Stimulated activated CD4-positive, alpha-beta T cell treated with anti-CD3 and anti-CD28 coated beads, Interleukin-1b, Interleukin-23, amount 100 ng/mL, for 24 hours (primary cell): Measurements from ENCODE around the gene C1QTNF4.
"Not testable (repeated sequence)": the region's sequence is repeated elsewhere in the genome, so short reads cannot be mapped to it uniquely, and the experiment has no call there.

Experiments
- DNase-seq, 4 experiments: peaks; one replicate each; pipeline ENCODE4 v3.0.0-alpha.2; 2020; ENCODE audit warnings: low read depth in 4 of 4, low spot score in 1 of 4

C1QTNF4 gene

DNA sequence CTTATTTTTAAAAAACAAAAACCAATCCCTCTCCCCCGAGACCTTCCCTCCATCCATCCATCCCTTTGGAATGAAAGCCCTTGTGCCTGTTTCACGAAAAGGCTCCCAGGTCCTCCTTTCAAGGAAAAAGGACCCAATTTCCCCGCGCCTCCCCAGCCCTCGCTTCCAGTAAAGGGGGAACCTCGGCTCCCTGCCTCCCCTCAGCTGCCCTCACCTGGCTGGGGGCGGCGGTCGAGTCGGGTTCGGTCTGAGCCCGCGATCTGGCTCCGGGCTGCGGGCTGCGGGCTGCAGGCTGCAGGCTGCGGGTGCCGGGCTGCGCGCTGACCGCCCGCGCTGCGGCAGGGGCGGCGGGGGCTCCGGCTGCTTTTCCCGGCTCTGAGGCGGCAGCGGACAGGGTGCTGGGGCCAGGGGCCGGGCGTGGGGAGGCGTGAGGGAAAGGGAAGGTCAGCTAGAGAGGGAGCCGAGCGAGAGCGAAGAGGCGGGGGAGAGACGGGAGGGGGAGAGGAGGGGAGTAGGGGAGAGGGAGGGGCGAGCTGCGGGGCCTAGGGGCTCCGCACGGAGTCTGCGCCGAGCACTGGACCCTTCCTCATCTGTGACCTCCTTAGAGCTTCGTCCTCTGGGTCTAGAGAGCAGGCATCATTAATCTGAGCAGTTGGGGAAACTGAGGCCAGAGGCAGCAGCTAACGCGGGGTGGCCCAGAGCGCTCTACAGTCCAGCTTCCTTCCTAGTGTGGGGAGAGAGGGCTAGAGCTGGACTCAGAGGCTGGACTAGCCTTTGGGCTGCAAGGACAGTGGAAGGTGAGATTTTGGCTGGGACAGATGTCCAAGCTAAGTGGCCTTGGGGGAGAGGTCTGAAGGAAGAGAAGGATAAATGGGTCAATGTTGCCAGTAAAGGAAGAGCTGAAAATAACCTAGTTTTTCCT is at the start of gene C1QTNF4:
Gene C1QTNF4 (minus strand): TSS at position 478 of the 922 bp plus-strand sequence. CDS start 3,601 bp downstream, outside the sequence.
- DNase-seq = no peak

DNA sequence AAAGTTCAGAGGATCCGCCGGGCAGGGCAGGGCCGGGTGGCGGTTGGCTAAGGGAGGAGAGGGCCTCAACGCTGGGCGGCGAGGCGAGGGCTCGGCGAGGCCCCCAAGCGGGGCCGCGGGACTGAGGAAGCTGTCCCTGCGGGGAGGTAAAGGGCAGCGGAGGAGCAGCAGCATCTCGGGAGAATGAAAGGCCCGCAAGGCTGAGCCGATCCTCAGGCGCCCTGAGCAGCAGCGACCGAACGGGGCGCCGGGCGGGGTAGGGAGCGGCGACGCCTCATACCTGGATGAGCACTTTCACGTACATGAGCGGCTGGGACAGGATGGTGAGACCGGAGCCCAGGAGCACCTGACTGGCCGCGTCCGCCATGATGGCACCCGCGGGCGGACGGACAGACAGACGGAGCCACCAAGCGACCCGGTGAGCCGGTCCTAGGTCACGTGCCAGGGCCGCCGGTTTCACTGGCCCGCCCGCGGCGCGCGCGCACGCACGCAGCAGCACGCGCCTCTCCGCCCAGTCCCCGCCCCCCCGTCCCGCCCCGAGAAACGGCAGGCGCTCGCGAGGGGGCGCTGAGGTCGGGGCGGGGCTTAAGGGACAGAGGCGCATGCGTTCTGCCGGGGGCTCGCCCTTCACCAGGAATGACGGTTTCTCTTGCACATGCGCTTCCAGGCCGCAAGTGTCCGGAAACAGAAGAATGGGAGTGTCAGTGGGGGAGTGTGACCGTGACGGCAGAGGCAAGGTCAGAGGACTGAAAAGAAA is 48.1 kb upstream of the C1QTNF4 start, which contains the start of gene MTCH2:
Gene MTCH2 (minus strand): TSS at position 461 of the 757 bp plus-strand sequence. CDS start 94 bp downstream, at position 367.
- DNase-seq = peak; percentile 85 to 93 (median 92)

DNA sequence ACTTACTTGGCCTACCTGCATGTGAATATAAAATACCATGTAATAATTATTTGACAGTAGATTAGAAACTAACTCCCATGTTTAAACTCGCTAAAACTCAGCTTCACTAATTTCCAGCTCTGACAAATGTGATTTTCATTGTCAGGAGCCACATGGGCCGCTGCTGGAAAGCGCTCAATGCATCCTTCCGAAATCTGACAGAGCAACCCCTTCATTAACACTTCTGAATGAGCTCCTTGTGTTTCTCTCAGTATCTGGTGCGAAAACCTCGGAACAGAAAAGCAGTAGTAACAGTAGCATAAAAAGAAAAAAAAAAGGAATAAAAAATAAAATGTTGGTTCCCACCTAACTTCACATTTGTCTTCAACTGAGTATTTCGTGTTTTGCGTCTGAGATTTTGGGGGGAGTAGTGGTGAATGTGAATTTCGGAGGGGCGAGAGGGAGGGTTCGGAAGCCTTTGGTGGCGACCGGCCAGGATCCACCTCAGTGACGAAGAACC is 47.4 kb upstream of the C1QTNF4 start:
- no peak for DNase-seq

DNA sequence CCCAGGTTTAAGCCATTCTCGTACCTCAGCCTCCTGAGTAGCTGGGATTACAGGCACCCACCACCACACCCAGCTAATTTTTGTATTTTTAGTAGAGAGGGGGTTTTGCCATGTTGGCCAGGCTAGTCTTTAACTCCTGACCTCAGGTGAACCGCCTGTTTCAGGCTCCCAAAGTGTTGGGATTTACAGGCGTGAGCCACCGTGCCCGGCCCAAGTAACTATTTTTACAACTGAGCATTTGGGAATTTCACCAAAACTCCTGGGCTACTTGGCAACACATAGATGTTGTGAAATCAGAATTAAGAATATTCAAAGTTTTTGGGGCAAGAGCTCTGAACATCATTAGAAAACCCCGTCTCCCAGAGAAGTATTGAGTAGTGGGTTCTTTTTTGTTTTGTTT is 46.3 kb upstream of the C1QTNF4 start:
- DNase-seq = not testable (repeated sequence)

DNA sequence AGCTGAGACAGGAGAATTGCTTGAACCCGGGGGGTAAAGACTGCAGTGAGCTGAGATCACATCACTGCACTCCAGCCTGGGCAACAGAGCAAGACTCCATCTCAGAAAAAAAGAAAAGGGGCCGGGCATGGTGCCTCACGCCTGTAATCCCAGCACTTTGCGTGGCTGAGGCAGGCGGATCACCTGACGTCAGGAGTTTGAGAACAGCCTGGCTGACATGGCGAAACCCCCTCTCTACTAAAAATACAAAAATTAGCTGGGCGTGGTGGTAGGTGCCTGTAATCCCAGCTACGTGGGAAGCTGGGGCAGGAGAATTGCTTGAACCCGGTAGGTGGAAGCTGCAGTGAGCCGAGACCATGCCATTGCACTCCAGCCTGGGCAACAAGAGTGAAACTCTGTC is 42.1 kb upstream of the C1QTNF4 start:
- DNase-seq = not testable (repeated sequence)

DNA sequence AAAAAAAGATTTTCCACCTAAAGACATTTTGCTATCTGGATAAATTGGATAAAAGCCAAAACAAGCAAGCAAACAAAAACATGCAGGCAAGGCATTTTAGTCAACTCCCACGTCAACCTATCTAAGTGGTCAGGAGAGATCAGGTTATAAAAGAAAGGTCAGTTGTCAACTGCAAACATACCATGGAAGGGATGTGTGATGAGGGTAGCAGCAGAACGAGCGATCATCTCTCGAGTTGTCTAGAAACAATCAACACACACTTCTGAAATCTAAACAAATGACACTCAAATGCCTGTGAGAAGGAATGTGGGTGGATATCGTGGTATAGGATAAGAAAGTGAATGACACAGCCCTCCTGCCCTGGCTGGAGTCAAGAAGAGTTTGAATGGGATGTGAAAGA is 37.3 kb upstream of the C1QTNF4 start:
- DNase-seq = no peak

DNA sequence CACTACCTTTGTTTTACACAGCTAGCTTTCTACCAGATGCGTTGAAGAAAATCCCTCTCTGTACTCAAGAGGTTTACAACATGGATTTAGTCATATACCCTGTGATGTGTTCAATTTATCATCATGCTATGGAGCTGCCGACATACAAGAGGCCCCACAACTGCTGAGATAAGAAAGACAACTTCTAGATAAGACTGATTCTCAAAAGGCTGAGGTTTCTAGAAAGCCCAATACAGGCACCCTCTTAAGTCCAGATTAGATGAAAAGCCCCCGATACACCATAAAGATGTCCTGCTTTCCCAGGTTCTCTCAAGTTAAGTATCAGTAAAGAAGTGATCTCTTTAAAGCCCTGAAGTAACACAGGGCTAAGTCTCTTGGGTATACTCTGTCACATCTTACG is 33.8 kb upstream of the C1QTNF4 start:
- no peak for DNase-seq

DNA sequence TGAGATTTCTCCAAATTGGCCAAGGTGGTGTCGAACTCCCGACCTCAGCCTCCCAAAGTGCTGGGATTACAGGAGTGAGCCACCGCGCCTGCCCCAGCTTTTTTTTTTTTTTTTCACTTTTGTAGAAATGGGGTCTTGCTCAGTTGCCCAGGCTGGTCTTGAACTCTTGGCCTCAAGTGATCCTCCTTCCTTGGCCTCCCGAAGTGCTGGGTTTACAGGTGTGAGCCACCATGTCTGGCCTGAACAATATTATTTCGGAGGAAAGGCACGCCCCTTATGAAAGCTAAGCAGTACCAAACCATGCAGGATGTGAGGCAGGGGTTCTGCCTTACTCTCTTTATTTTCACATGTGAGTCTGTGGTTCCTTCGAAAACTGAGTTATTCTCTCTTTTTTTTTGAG is 32.0 kb upstream of the C1QTNF4 start:
- DNase-seq = no peak

DNA sequence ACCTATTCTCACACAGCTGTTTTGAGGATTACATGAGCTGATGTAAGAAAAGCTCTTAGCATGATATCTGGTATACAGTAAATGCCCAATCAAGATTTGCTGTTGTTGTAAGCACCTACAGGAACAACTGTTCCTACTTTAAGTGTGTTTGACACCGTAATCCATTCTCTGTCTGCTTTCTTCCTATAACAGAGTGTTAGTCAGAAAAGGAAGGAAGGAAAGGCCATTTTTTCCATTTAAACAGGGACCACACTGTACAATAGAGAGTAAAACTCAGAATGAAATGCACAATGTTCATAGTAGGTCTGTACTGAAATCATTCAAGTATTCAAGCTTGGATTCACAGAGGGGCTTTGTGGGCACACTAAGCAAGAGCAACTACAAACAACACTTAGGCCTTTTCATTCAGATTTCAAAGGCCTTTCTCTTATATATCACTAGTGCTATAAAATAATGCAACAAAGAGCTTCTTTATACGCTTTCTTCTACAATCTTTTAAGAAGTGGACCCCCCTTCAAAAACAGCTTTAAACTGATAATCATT is 26.7 kb upstream of the C1QTNF4 start:
- no peak for DNase-seq

DNA sequence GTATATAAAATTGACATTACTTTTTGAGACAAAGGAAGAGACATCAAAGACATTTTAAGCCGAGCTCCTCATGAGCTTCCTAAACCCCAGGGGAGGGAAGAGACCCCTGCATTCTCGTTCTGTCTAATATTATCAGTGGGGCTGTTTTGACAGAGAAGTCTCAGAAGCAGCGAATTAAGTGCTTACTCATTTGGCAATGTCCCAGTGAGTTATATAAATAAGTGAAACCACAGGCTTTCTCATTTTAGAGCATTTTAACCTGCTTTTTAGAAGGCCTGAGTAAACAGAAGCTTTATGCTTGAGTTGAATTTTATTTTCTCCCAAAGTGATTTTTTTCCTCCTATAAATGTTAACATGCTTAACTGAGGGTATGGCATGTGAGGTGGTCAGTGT is 23.2 kb upstream of the C1QTNF4 start:
- no peak for DNase-seq

DNA sequence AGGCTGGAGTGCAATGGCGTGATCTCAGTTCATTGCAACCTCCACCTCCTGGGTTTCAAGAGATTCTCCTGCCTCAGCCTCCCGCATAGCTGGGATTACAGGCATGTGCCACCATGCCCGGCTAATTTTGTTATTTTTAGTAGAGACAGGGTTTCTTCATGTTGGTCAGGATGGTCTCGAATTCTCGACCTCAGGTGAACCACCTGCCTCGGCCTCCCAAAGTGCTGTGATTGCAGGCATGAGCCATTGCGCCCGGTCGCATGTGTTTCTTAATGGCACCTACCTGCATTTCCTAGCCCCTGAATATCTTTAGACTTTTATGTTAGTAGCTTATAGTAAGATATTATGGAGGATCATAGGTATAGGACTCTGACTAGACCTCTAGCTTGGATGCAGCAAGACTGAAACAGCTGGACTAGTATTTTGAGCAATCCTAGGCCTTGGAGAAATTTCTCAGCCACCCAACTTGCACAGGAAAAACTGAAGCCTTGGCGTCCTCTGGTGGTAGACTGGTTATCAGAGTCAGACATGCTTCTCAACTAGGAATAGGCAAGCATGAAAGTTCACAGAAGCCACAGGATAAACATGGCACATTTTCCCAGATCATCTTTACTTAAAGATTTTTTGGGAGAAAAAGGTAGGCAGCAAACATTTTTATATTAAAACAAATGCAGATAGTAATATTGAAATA is 22.7 kb upstream of the C1QTNF4 start:
- DNase-seq = no peak

DNA sequence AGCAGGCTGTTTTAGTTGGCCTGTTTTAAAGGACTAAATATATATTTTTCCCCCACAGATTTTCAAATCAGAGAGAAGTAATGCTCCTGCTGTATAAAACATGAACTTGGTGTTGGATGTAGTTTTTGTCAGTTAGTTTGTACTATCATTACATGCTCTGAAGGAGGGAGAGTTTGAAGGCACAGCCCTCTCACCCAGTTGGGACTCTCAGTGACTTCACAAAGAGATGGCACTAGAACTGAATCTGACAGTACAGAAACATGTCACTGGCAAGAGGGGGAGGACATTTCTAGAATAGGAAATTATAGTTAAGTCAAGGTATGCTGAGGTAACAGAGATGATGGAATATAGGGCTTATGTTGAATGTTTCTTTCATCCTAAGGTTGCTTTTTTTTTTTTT is 21.0 kb upstream of the C1QTNF4 start:
- no peak for DNase-seq

DNA sequence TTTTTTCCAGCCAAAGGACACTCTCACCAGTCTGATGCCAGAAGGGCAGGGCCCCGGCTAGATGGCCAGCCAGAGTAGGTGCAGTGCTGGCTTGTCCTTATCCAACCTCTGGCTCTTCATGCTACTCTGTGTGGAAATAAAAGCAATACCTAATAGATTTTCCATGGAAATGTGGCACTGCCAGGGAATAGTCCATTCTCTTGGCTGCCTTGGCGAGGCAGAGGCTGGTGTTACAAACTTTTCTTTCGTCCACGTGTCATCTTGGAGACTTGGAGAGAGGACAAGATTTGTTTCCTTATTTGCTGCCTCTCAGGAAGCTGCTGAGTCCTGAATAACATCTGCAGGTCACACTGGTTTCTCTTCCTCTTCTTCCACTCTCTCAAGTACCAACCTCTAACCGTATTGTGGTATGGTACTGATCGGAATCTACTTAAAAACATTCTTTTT is 17.2 kb upstream of the C1QTNF4 start:
- no peak for DNase-seq

DNA sequence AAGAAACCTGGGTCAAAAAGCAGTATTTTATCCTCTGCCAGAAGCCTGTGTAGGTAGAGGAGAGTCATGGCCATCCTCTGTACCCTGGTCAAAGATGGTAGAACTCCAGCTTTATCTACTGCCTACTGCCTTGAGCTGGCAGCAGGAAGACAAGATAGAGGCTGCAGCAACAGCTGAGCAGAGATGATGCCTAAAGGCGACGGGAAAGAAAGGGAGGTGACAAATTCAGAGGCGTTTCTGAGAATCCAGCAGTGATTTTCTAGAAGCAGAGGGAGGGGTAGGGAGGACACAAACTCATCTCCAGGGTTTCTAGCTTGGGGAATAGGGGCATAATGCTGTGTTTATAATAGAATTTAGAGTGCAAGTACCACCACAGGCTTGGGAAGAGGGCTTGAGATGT is 15.5 kb upstream of the C1QTNF4 start:
- DNase-seq = no peak

DNA sequence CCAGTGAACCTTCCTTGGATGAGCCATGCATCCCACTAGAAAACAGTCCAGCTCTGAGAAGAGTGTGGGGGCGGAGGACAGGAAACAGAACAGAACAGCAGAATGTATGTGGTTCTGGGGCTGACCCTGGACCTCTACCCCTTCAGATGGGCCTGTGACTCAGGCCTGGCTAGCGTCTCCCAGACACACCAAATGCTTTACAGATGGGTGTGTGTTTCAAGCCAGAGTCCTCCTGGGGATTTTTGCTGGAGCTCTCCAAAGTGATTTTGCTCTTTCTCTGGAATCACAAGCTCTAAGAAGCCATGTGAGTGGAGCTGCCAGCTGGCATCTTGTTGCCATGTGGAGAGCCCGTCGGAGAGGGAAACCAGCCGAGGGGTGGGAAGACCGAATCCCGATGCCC is 13.2 kb upstream of the C1QTNF4 start:
- DNase-seq = no peak

DNA sequence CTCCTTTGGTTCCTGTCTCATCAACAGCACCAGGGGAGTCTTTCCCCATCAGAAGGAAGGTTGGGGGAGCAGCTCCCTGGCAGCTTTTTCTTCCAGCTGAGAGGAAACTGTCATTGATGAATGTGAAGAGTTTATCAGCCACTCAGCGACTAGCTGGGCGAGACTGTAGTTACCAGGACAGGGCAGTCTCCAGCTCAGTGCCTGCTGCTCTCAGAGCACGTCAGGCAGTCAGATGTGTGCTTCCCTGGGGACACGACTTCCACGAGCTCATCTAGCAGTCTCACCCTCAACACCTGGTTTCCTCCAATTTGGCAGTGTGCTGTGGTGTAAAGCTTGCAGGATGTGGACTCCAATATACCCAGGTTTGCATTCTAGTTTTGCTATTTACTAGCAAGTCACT is 12.5 kb upstream of the C1QTNF4 start:
- no peak for DNase-seq

DNA sequence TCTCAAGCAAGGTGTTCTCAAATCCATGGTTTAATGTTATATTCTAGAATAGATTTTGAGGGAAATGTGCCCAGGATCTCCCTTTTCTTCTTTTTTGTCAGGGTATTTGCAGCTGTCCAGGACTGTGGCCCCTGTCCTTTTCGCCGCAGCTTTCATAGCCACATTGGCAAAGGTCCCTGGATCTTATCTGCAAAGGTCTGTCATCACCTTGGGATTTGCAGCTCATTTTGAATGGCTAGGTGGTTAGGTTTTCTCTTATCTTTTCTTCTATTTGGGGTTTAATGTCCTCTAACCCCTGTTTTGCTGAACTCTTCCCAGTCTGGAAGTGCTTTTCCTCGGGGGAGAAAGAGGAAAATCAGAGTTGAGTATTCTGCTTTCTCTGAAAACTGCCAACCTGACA is 11.7 kb upstream of the C1QTNF4 start:
- no peak for DNase-seq

DNA sequence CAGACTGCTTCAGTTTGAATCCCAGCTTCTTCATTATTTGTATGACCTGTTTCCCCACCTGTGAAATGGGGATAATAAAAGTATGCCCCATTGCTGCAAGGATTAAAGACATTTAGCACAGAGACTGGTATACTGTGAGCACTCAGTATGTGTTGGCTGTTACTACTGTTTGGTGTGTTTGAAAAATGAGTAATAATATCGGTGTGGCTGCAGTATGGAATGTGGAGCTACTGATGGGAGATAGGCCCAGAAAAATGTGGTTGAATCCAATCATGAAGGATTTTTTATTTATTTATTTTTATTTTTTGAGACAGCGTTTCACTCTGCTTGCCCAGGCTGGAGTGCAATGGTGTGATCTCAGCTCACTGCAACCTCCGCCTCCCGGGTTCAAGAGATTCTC is 9.1 kb upstream of the C1QTNF4 start:
- DNase-seq = no peak

DNA sequence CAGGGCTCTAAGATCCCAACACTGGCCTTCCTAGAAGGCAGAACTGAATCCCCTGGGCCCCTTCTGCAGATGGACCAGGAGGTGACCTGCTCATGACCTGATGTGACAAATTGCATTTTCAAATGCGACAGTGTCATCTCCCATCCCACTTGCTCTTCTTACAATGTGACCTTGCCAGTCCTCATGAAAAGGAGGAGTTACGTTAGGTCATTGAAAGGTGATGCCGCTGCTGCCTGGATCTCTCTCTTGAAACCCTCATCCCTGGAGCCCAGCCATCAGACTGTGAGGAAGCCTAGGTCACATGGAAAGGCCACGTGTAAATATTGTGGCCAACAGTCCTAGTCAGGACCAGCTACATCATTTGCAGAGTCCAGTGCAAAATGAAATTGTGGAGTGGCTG is 5.7 kb upstream of the C1QTNF4 start:
- no peak for DNase-seq

DNA sequence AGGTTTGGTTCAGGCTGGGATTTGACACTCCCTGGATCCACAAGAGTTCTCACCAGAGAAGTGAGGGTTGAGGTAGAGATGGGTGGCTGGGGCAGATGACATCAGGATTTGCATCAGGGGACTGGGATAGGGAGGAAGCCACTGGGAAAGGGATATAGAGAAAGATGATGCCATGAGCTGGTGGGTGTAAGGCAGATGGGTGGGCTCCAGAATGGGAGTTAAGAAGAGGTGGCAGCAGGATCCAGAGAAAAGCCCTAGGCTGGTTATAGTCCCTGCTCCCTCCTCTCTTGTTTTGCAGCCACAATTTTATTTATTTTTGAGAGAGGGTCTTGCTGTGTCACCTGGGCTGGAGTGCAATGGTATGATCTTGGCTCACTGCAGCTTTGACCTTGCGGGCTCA is 1.8 kb upstream of the C1QTNF4 start:
- no peak for DNase-seq

DNA sequence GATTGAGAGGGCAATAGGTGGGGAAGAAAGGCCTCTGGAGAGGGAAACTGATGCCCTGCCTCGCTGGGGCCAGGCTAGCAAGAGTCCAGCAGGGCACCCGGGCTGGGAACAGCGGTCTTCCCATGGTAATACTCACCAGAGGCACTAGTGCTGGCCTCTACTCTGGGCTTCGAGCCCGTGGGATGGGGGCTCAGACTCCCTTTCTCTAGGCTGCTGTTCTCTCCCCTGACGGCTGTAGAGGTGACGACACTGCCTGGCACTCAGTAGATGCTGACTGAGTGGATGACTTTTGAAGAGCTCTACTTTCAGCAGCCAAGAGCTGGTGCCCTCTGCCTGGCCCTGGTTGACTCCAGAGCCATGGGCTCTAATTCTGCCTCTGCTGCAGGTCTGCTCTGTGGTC is 818 bp upstream of the C1QTNF4 start:
- no peak for DNase-seq
